Measurements from ENCODE around the gene HDAC6.
A peak's percentile ranks its signal among the peaks of the same experiment; 100 is the strongest.

The HDAC6 gene

GRCh38 chrX:48792219-48792618 lies 9.6 kb upstream of the HDAC6 start:
- no peak for DNase-seq
- no peak for TF ChIP-seq CTCF (IDR thresholded peaks at IDR 0.05; ENCODE audit: low read depth, low read length)
- no peaks in the 10 kb centered on the region for H3K4me1 ChIP-seq
- H3K27me3 ChIP-seq = no peaks in the 10 kb centered on the region
- no peaks in the 10 kb centered on the region for H3K36me3 ChIP-seq
- no peaks in the 10 kb centered on the region for H3K9me3 ChIP-seq
- H3K4me3 ChIP-seq (ENCODE audit: low read depth, low read length) = no peak overlapping the region

- Histone ChIP-seq H3K4me1 (no peaks in the 10 kb centered on the region), H3K27me3 (no peaks in the 10 kb centered on the region), H3K9me3 (no peaks in the 10 kb centered on the region), H3K36me3 (no peaks in the 10 kb centered on the region), H3K4me3 (ENCODE audit: low read depth, low read length) (no peak overlapping the region)
- no peak for TF ChIP-seq CTCF (IDR thresholded peaks at IDR 0.05; ENCODE audit: low read depth, low read length)
- DNase-seq = no peak
These were observed 7.9 kb upstream of the HDAC6 start for GRCh38 chrX:48793935-48794334.

- Histone ChIP-seq H3K36me3 (no peaks in the 10 kb centered on the region), H3K9me3 (no peaks in the 10 kb centered on the region), H3K27me3 (no peaks in the 10 kb centered on the region), H3K4me3 (ENCODE audit: low read depth, low read length) (no peak overlapping the region), H3K4me1 (no peaks in the 10 kb centered on the region)
- no peak for TF ChIP-seq CTCF (IDR thresholded peaks at IDR 0.05; ENCODE audit: low read depth, low read length)
- DNase-seq = no peak
These were observed 7.4 kb upstream of the HDAC6 start for GRCh38 chrX:48794340-48794910.

GRCh38 chrX:48794911-48795515 lies 6.9 kb upstream of the HDAC6 start:
- Histone ChIP-seq H3K9me3 (no peaks in the 10 kb centered on the region), H3K4me3 (ENCODE audit: low read depth, low read length) (no peak overlapping the region), H3K4me1 (no peaks in the 10 kb centered on the region), H3K27me3 (no peaks in the 10 kb centered on the region), H3K36me3 (no peaks in the 10 kb centered on the region)
- DNase-seq = no peak
- no peak for TF ChIP-seq CTCF (IDR thresholded peaks at IDR 0.05; ENCODE audit: low read depth, low read length)

GRCh38 chrX:48798318-48798717 lies 3.5 kb upstream of the HDAC6 start:
- Histone ChIP-seq H3K36me3 (no peaks in the 10 kb centered on the region), H3K4me1 (no peaks in the 10 kb centered on the region), H3K9me3 (no peaks in the 10 kb centered on the region), H3K4me3 (ENCODE audit: low read depth, low read length) (no peak overlapping the region), H3K27me3 (no peaks in the 10 kb centered on the region)
- no peak for DNase-seq
- TF ChIP-seq CTCF (IDR thresholded peaks at IDR 0.05; ENCODE audit: low read depth, low read length) = no peak

- no peaks in the 10 kb centered on the region for H3K27me3 ChIP-seq
- DNase-seq = no peak
These were observed 1.1 kb upstream of the HDAC6 start for GRCh38 chrX:48800574-48801279.

More at GRCh38 chrX:48800574-48801279, 1.1 kb upstream of the HDAC6 start:
- H3K36me3 ChIP-seq = no peaks in the 10 kb centered on the region
- no peaks in the 10 kb centered on the region for H3K4me1 ChIP-seq
- no peak for TF ChIP-seq CTCF (IDR thresholded peaks at IDR 0.05; ENCODE audit: low read depth, low read length)
- no peaks in the 10 kb centered on the region for H3K9me3 ChIP-seq
- peak overlapping the region; percentile 76 for H3K4me3 ChIP-seq (ENCODE audit: low read depth, low read length)

Data from BE2C (cell line).